Astrocyte of the hippocampus (primary cell): ENCODE measurements around the gene RET.

Experiments
- DNase-seq: peaks from one replicate; pipeline ENCODE4 v3.0.0; 2011; ENCODE audit warnings: low read depth, low spot score

Gene RET

DNA sequence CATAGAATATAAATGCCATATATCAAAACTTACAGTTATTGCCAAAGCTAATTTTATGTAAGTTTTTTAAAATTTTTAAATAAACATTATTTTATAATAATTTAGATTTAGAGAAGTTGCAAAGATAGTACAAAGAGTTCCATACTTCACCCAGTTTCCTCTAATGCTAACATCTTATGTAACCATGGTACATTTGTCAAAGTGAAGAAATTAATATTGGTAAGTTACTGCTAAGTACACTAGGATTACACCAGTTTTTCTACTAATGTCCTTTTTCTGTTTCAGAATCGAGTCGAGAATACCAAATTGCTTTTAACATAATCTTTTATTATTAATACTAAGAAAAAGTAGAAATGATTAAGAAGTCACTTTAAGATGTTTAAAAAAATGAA lies 90.6 kb downstream of the RET start:
- no peak for DNase-seq

DNA sequence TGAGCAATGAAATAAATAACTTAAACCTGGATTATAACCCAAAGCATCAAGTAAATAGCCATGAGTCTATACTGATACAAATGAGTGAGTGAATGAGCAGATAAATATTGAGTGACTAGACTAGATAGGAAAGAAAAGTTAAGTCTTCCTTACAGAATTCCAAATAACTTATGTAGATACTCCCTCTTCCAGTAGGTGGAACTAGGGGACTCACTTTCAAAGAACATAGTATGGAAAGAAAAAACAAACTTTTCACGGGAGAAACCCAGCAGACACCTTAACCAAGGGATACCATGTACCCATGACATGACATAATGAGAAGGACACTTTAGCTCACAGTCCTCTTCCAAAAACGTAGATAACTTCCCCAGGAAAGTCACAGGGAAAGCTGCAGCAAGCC lies 93.6 kb downstream of the RET start:
- no peak for DNase-seq

- DNase-seq = peak; percentile 29
Observed at GRCh38 chr10:43172645-43173044, 95.8 kb downstream of the RET start.

DNA sequence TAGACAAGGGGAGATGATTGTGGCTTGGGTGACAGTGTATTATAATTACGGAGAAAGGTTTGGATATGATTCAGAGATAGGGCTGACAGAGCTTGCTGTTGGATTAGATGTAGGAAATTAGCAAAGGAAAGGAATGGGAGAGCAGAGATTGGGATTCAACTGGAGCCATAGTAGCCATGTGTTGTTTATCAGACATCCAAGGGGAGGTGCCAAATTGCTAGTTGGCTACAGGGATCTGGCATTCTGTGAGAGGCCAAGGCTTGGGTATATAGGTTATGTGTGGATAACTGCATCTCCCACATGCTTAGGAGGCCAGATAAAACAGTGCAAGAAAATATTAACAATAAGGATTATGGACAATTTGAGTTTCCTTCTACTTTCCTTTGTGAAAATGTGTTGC lies 96.3 kb downstream of the RET start:
- no peak for DNase-seq

DNA sequence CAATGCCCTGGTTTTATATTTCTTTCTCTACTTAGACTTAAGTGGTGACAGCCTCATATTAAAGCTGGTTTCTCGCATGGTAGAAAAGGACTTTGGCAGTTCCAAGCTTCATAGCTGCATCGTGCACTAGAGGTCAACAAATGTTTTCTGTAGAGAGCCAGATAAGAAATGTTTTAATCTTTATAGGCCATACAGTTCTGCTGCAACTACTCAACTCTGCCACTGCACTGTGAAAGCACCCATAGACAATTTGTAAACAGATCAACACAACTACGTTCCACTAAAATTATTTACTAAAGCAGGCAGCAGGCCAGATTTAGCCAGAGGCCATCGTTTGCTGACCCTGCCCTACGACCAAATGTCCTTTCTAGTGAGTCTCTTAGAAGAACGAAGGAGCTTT lies 98.1 kb downstream of the RET start:
- DNase-seq = no peak

GRCh38 chr10:43176271-43176670 lies 99.4 kb downstream of the RET start:
- DNase-seq = no peak

DNA sequence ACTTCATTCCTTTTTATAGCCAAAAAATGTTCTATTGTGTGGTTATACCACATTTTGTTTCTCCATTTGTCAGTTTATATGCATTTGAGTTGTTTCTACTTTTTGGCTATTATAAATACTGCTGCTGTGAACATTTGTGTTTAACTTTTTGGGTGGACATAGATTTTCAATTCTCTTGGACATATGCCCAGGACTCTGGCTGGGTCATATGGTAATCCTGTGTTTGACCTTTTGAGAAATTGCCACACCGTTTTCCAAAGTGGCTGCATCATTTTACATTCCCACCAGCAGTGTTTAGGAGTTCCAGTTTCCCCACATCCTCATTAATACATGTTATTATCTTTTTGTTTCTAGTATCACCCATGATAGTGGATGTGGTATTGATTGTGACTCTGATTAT lies 100.7 kb downstream of the RET start:
- DNase-seq = no peak
